BE2C (cell line): ENCODE data around the gene CLDN9.
A peak's percentile ranks its signal among the peaks of the same experiment; 100 is the strongest.

Experiments
- DNase-seq: peaks from one replicate; pipeline ENCODE4 v3.0.0-alpha.2; 2020
- H3K27me3 ChIP-seq: fragments of 250-450 bp; sonication (Bioruptor Pico); 2 replicates; pipeline ENCODE4 v1.5.1; 2020; ENCODE audit warnings: mild to moderate bottlenecking
- H3K36me3 ChIP-seq: fragments of 250-450 bp; sonication (Bioruptor Pico); 2 replicates; pipeline ENCODE4 v1.5.1; 2020; ENCODE audit warnings: mild to moderate bottlenecking
- H3K4me1 ChIP-seq: fragments of 250-450 bp; sonication (Bioruptor Pico); 2 replicates; pipeline ENCODE4 v1.5.1; 2020
- H3K4me3 ChIP-seq: 2 replicates; pipeline ENCODE4 v1.5.1; 2011; ENCODE audit warnings: low read depth, low read length
- H3K9me3 ChIP-seq: fragments of 250-450 bp; sonication (Bioruptor Pico); 2 replicates; pipeline ENCODE4 v1.5.1; 2020
- CTCF ChIP-seq: IDR thresholded peaks from 2 replicates; pipeline ENCODE4 v1.5.1; 2012; ENCODE audit warnings: mild to moderate bottlenecking, low read depth, low read length

Gene CLDN9

GRCh38 chr16:3021449-3022207 is 8.9 kb downstream of the CLDN9 start:
- H3K4me1 ChIP-seq: peaks cover 20% of the 10 kb centered on the region
- no peaks in the 10 kb centered on the region for H3K9me3 ChIP-seq
- peak overlapping the region; percentile 56 for H3K4me3 ChIP-seq
- peak; percentile 84 for DNase-seq
- peak; percentile 44; the same call in 1 of the 2 replicates for TF ChIP-seq CTCF
- H3K27me3 ChIP-seq: no peaks in the 10 kb centered on the region
- peaks cover 11% of the 10 kb centered on the region for H3K36me3 ChIP-seq

- TF ChIP-seq CTCF: no peak
- Histone ChIP-seq H3K27me3 (no peaks in the 10 kb centered on the region), H3K36me3 (peaks cover 17% of the 10 kb centered on the region), H3K4me1 (peaks cover 20% of the 10 kb centered on the region), H3K9me3 (no peaks in the 10 kb centered on the region), H3K4me3 (peak overlapping the region; percentile 91)
- DNase-seq: peak; percentile 82
Measured at GRCh38 chr16:3022208-3022683, 9.5 kb downstream of the CLDN9 start.

- Histone ChIP-seq H3K4me1 (peaks cover 21% of the 10 kb centered on the region), H3K9me3 (no peaks in the 10 kb centered on the region), H3K36me3 (peaks cover 19% of the 10 kb centered on the region), H3K27me3 (no peaks in the 10 kb centered on the region), H3K4me3 (peak overlapping the region; percentile 91)
- no peak for TF ChIP-seq CTCF
- peak; percentile 57 for DNase-seq
Measured at GRCh38 chr16:3022684-3023414, 10.1 kb downstream of the CLDN9 start.

- no peaks in the 10 kb centered on the region for H3K9me3 ChIP-seq
- peaks cover 19% of the 10 kb centered on the region for H3K36me3 ChIP-seq
- TF ChIP-seq CTCF: no peak
- peaks cover 24% of the 10 kb centered on the region for H3K4me1 ChIP-seq
- no peak for DNase-seq
- H3K27me3 ChIP-seq: peaks cover 1% of the 10 kb centered on the region
- H3K4me3 ChIP-seq: peak overlapping the region; percentile 91
Measured at GRCh38 chr16:3023415-3023668, 10.6 kb downstream of the CLDN9 start.

- peak within 1 kb of the TSS; percentile 91 for H3K4me3 ChIP-seq
- H3K4me1 ChIP-seq: peaks cover 26% of the 10 kb centered on the region
- DNase-seq: peak; percentile 98
- H3K36me3 ChIP-seq: peaks cover 19% of the 10 kb centered on the region
- H3K9me3 ChIP-seq: no peaks in the 10 kb centered on the region
- TF ChIP-seq CTCF: no peak
- peaks cover 7% of the 10 kb centered on the region for H3K27me3 ChIP-seq
Measured at GRCh38 chr16:3023669-3024478, 11.2 kb downstream of the CLDN9 start, which contains the start of the genes HCFC1R1 and THOC6. TSS of gene HCFC1R1 (minus strand) at chr16:3023942. CDS start at chr16:3023941, 1 bp downstream. TSS of gene THOC6 (plus strand) at chr16:3024035. CDS start at chr16:3024327, 292 bp downstream.
